Medulla oblongata (tissue), 1 donor: ENCODE results near the gene ATG9A.
A peak's percentile ranks its signal among the peaks of the same experiment; 100 is the strongest.
"Not testable (repeated sequence)": the region's sequence is repeated elsewhere in the genome, so short reads cannot be mapped to it uniquely, and the experiment has no call there.

Experiments
- DNase-seq: peaks from one replicate; pipeline ENCODE4 v3.0.0-alpha.2; 2015; ENCODE audit errors: extremely low spot score

Gene ATG9A

DNA sequence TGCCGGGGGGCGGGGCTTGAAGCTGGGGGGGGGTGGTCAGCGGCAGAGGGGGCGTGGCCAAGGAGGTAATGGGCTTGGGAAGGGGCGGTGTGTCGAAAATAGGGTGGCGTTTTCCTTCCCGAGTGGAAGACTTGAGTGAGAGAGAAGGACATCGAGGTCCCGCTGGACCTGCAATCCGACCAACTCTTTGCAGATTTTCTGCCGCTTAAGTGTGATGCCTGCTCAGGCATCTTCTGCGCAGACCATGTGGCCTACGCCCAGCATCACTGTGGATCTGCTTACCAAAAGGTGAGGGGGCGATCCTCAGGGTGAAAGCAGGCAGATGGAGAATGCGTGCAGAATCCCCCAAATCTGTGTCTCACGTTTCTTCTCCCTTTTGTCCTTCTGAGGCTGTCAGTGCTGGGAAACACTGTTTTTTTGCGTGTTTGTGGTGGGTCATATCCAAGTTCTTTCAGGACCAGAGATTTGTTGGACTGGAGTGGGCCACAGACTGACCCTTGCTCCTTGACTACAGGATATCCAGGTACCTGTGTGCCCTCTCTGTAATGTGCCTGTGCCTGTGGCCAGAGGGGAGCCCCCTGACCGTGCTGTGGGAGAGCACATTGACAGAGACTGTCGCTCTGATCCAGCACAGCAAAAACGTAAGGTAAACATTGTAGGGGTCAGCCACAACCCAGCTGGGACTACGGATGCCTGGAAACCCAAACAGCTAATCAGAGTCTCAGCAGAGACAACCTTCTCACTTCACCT is 22.1 kb downstream of the ATG9A start:
- DNase-seq, result peak; percentile 79

- peak; percentile 97 for DNase-seq
Measured at GRCh38 chr2:219206328-219207133, 22.9 kb downstream of the ATG9A start, which contains the start of gene ZFAND2B. TSS of gene ZFAND2B (plus strand) at chr2:219206782. CDS start at chr2:219206988, 206 bp downstream.

DNA sequence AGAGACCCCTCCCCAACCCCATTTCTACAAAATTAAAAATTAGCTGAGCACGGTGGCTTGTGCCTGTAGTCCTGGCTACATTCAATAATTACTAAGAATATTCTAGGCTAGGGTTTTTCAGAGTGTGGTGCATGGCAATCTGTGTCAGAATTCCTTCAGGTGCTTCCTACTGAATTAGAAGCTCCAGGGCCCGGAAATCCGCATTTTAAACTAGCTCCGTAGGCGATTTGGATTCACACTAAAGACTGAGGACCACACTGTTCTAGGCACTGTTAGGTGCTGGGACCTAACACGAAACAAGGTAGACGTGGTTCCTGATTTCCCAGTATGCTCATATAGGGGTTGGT is 23.5 kb downstream of the ATG9A start:
- DNase-seq, result no peak

GRCh38 chr2:219205165-219205538 is 24.3 kb downstream of the ATG9A start:
- DNase-seq, result no peak

GRCh38 chr2:219204425-219205164 is 24.8 kb downstream of the ATG9A start:
- no peak for DNase-seq

DNA sequence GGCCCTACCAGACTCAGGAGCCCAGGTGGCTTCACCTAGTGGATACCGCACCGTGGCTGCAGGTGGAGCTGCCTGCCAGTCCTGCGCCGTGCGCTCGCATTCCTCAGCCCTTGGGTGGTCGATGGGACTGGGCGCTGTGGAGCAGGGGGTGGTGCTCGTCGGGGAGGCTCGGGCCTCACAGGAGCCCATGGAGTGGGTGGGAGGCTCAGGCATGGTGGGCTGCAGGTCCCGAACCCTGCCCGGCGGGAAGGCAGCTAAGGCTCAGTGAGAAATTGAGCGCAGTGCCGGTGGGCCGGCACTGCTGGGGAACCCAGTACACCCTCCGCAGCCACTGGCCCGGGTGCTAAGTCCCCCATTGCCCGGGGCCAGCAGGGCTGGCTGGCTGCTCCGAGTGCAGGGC is 28.1 kb downstream of the ATG9A start:
- not testable (repeated sequence) for DNase-seq

DNA sequence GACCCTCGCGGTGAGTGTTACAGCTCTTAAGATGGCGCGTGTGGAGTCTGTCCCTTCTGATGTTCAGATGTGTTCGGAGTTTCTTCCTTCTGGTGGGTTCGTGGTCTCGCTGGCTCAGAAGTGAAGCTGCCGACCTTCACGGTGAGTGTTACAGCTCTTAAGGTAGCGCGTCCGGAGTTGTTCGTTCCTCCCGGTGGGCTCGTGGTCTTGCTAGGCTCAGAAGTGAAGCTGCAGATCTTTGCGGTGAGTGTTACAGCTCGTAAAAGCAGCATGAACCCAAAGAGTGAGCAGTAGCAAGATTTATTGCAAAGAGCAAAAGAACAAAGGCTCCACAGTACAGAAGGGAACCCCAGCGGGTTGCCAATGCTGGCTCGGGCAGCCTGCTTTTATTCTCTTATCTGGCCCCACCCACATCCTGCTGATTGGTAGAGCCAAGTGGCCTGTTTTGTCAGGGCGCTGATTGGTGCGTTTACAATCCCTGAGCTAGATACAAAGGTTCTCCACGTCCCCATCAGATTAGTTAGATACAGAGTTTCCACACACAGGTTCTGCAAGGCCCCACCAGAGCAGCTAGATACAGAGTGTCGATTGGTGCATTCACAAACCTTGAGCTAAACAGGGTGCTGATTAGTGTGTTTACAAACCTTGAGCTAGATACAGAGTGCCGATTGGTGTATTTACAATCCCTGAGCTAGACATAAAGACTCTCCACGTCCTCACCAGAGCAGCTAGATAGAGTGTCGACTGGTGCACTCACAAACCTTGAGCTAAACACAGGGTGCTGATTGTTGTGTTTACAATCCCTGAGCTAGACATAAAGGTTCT is 28.7 kb downstream of the ATG9A start:
- DNase-seq, result peak; percentile 47

DNA sequence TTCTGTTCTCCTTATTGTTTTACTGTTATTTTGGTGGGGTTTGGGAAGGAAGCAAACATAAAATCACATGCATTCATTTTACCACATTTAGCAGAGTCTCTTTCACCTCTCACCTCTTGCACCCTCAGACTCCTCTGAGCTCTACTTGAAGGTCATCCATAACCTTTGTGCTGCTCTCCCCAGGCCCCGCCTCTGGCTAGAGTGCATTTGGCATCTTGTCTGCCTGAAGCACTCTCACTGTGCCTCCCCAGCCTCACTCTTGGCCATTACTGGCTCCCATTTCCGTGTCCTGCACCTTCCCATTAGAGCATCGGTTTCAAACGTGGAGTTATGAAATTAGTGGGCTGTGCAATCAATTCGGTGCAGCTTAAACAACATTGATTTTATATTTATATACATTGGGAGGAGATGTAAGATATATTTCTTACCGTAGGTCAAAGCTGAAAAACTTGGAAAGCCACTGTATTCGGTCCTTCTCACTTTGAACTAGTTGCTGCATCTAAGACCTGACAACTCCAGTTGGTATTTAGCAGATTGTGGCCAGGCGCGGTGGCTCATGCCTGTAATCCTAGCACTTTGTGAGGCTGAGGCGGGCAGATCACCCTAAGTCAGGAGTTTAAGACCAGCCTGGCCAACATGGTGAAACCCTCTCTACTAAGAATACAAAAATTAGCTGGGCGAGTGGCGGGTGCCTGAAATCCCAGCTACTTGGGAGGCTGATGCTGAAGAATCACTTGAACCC is 29.8 kb downstream of the ATG9A start:
- DNase-seq, result no peak

DNA sequence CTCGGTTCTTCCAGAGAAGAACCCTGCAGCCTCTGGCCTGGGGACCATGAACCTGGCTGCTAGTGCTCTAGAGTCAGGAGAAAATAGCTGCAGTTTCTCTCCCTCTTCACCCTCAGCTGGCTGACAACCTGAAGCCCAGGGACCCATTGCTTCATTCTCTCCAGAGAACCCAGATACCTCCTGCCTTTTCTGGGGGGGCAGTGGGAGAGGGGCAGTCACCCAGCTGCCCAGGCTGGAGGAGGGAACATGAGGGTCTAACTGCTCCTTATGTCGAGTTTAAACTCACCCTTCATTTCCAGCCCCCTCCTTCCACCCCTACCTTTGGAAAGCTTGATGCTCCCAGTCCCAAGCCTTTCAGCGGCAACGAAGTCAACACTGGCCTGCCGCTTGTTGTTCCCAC is 30.5 kb downstream of the ATG9A start:
- no peak for DNase-seq

DNA sequence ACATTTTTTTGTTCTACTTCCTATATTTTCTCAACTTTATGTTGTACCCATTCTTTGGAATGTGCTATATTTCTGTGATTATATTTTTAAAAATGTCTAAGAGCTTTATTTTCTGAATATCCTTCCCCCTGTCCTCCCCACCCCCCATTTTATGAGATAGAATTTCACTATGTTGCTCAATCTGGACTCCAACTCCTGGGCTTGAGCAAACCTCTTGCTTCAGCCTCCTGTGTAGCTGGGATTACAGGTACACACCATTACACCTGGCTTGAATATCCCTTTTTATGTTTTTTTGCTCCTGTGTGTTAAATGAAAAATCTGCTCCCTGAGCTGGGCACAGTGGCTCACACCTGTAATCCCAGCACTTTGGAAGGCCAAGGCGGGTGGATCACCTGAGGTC is 32.0 kb downstream of the ATG9A start:
- no peak for DNase-seq

DNA sequence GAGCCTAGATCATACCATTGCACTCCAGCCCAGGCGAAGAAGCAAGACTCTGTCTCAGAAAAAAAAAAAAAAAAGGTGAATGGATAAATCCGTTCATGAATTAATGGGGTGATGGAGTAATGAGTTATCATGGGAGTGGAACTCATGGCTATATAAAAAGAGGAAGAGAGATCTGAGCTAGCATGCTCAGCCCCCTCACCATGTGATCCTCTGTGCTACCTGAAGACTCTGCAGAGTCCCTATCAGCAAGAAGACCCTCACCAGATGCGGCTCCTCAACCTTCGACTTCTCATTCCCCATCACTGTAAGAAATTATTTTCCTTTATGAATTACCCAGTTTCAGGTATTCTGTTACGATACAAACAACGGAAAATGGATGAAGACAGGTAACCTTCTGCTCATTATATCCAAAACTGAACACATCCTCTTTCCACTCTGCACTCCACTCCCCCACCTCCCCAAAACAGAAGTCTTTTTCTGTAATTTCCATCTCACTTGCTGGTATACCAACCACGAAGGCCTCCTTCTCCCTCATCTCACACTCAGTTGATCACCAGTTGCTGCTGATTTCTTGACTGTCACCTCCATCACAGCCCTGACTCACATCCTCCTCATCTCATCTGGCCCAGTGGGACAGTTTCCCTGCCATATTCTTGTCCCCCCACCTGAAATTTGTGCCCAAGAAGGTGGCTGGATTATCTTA is 42.5 kb downstream of the ATG9A start:
- DNase-seq, result no peak

- no peak for DNase-seq
Measured at GRCh38 chr2:219184121-219184520, 45.3 kb downstream of the ATG9A start.

DNA sequence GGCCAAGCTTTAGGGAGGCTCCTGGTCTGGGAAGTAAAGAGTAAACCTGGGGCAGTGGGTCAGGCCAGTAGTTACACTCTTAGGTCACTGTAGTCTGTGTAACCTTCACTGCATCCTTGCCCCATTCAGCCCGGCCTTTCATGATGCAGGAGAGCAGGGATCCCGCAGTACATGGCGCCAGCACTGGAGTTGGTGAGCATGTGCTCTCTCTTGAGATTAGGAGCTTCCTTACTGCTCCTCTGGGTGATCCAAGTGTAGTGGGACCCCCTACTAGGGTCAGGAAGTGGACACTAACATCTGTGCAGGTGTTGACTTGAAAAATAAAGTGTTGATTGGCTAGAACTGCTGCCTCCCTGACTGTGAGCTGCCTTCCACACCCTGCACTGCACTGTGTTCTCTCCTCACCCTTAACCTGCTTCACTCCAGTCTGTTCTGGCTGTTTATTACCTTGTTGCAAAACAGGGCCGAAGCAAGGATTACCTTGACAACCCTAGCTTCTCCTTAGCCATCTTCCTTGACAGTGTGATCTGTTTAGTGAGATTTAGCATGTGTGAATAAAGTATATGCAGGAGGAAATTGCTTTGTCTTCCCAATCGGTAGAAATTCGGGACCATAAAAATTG is 46.2 kb downstream of the ATG9A start:
- no peak for DNase-seq

- DNase-seq, result no peak
Measured at GRCh38 chr2:219182331-219183150, 46.9 kb downstream of the ATG9A start.

- no peak for DNase-seq
Measured at GRCh38 chr2:219181531-219181930, 47.9 kb downstream of the ATG9A start.

- DNase-seq, result no peak
Measured at GRCh38 chr2:219180961-219181360, 48.5 kb downstream of the ATG9A start.

DNA sequence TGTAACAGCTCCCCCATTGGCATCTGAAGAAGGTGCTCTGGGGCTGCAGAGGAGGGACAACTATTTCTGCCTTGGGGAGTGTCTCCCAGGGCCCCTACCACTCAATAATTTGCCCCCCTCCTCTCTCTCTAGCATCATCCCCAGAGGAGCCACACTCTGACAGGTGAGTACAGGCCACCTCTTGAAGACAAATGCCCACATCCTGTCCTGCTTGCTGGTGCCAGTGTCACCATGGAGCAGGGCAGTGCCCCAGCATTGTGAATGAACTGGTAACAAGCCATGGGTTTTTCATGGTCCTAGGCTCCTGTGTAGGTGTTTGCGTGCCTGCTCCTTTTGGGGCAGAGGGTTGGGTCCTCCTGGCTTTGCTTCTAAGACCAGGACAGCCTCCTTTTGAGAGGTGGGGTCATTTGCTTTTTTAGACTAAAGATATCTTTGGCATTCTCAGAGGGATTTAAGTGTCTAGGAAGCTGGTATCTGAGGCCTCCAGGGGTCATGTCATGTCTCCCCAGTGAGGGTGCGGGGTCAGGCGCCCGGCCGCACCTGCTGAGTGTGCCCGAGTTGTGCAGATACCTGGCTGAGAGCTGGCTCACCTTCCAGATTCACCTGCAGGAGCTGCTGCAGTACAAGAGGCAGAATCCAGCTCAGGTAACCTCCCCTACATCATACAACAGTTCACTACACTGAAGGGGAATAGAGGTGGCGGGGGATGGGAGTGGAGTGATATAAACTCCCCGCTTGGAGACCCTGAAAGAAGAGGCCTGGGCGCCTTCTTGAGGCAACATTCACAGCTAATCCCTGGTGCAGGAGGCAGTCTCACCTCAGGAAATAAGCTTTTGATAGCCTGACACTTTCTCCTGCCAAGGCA is 49.6 kb downstream of the ATG9A start:
- no peak for DNase-seq
